ENCODE results near the gene TMEM204.

DNA sequence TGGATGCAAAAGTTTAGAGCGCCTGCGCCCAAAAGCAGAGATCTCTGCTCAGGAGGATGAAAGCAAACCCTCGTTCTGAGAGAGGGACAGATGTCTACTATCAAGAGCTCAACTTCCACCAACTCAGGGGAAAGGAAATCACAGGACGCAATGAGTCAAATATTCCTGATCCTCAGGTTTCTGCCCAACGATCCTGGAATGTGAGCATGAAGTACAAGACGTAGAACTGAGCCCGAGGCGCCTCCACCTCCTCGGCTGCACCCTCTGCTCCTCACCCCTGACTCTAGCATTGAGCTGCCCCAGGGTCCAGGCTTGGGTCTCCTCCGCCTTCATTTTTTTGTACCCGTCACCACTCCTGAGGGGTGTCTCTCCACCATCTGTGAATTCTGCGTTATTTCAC lies 63.0 kb downstream of the TMEM204 start:
- TF ChIP-seq, protein P1, sequence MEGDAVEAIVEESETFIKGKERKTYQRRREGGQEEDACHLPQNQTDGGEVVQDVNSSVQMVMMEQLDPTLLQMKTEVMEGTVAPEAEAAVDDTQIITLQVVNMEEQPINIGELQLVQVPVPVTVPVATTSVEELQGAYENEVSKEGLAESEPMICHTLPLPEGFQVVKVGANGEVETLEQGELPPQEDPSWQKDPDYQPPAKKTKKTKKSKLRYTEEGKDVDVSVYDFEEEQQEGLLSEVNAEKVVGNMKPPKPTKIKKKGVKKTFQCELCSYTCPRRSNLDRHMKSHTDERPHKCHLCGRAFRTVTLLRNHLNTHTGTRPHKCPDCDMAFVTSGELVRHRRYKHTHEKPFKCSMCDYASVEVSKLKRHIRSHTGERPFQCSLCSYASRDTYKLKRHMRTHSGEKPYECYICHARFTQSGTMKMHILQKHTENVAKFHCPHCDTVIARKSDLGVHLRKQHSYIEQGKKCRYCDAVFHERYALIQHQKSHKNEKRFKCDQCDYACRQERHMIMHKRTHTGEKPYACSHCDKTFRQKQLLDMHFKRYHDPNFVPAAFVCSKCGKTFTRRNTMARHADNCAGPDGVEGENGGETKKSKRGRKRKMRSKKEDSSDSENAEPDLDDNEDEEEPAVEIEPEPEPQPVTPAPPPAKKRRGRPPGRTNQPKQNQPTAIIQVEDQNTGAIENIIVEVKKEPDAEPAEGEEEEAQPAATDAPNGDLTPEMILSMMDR (IDR thresholded peaks at IDR 0.05) = no peak
- TF ChIP-seq POLR2A (IDR thresholded peaks at IDR 0.05) = no peak
